NAMALWA (cell line): ENCODE data around the gene DSG1.
"Not testable (repeated sequence)": the region's sequence is repeated elsewhere in the genome, so short reads cannot be mapped to it uniquely, and the experiment has no call there.

Experiments
- DNase-seq: peaks from one replicate; pipeline ENCODE4 v3.0.0-alpha.2; 2015; ENCODE audit warnings: low spot score

Gene DSG1

GRCh38 chr18:31317860-31318259 is at the start of gene DSG1:
TSS of gene DSG1 (plus strand) at chr18:31318160. CDS start at chr18:31318301, 141 bp downstream.
- DNase-seq, result no peak

GRCh38 chr18:31268985-31269406 is 49.0 kb upstream of the DSG1 start:
- no peak for DNase-seq

GRCh38 chr18:31269566-31269965 is 48.4 kb upstream of the DSG1 start:
- no peak for DNase-seq

- DNase-seq, result no peak
Observed at GRCh38 chr18:31270578-31270977, 47.4 kb upstream of the DSG1 start.

- DNase-seq, result no peak
Observed at GRCh38 chr18:31273812-31274527, 44.0 kb upstream of the DSG1 start.

GRCh38 chr18:31274931-31275330 is 43.0 kb upstream of the DSG1 start:
- no peak for DNase-seq

- DNase-seq, result no peak
Observed at GRCh38 chr18:31275722-31276463, 42.1 kb upstream of the DSG1 start.

DNA sequence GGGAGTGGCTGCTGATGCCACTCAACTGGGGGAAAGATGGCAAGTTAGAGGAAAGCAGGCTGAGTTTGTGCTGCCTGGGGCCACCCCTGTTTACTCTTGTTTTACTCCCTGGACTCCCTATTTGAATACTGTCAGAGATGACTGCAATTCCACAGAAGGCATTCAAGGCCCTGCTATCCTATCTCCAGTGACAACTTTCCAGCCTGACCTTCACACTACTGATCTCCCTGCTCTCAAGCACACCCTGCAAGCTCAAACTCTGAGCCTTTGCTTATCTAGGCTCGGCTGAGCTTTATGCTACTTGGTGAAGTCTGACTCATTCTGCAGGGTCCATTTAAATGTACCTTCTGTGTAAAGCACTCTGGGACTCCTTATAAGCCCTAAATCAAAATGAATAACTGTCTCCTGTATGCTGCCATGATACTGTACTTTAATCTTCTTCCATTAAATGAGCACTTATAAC is 39.3 kb upstream of the DSG1 start:
- no peak for DNase-seq

GRCh38 chr18:31280502-31280901 is 37.5 kb upstream of the DSG1 start:
- no peak for DNase-seq

DNA sequence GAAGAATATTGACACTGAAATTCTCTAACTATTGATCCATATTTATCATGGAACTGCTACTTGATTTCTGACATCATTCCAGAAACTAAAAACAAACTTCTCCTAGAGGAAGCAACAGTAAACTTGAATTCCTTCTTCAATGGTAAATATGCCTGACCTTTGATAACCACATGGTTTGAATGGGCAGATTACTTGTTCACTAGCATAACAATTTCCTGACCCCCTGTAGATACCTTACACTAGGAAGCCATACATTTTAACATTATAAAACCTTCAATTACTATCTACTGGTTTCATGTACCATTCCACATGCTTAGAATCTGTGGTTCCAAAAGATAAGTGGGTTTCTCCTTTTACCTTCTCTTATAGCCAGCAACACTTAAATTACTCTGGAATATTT is 36.5 kb upstream of the DSG1 start:
- DNase-seq, result no peak

DNA sequence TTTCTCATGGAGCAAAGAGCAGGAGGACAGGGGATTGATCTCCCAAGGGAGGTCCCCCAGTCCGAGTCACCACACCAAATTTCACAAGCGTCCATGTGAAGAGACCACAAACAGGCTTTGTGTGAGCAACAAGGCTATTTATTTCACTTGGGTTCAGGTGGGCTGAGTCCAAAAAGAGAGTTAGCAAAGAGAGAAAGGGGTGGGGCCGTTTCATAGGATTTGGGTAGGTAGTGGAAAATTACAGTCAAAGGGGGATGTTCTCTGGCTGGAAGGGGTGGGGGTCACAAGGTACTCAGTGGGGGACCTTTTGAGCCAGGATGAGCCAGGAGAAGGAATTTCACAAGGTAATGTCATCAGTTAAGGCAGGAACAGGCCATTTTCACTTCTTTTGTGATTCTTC is 28.5 kb upstream of the DSG1 start:
- not testable (repeated sequence) for DNase-seq

GRCh38 chr18:31291688-31292087 is 26.3 kb upstream of the DSG1 start:
- DNase-seq, result no peak

GRCh38 chr18:31294199-31294747 is 23.7 kb upstream of the DSG1 start:
- DNase-seq, result no peak

DNA sequence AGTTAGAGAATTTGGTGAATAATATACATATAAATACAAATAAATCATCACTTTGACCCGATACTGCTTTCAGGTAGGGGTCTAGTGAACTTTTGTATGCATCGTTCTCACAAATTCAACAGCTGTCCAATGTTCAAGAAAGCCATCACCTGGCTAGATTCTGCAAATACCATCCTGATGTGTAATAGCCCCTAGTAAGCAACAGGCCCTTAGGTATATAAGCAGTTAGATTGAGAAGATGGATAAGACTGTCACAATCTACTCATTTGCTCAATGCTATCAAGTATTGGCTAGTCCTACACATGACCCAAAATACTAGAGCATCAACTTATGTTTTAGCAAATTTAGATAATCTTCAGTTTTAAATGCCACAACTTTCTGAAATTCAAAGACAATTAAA is 20.7 kb upstream of the DSG1 start:
- DNase-seq, result no peak

DNA sequence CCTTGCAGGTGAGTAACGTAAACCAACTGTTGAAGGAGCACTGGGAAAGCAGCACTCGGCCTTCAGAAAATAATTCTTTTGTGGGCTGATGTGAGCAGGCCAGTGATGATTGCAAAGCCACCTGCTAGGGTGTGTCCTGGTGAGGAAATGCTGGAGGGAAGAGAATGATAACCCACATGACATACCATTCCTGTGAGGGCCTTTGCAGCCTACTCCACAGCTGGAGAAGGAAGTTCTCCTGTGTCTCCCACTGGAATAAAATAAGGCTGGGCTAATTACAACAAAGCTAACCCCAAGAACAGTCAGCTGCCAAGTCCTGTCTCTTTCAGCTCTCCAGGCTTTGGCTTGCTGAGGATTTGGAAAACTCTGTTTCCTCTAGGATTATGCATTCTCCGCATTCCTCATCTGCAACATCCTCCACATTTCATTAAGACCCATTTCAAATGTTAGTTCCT is 16.7 kb upstream of the DSG1 start:
- DNase-seq, result no peak

GRCh38 chr18:31302991-31303390 is 15.0 kb upstream of the DSG1 start:
- no peak for DNase-seq

DNA sequence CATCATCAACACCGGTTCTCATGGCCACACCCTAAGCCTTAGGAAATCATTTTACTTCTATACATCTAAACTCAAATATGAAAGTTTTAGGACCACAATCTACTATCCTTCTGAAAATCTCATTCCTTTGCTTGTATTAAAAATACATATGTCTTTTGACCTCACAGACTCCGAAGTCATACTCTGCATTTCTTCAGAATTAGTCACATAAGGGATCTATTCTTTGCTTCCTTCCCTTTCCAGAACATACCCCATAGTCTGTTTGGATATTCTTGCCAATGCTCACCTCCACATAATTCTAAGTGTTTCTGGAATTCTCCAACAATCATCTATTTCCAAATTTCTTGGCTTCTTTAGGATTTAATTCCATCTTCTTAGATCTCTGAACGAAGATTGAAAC is 14.2 kb upstream of the DSG1 start:
- DNase-seq, result no peak

DNA sequence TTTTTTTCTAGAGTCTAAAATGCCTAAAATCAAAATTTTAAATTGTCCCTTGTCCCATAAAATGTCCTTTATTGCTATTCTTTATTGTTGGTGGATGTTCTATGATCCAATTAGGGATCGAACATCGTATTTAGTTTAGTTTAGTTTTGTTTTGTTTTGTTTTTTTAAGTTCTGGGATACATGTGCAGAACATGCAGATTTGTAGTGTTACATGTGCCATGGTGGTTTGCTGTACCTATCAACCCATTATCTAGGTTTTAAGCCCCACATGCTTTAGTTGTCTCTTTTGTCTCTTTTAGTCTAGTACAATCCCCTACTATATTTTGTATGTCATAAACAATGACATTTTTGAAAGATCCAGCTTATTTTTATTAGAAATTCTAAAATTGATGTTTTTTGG is 8.8 kb upstream of the DSG1 start:
- no peak for DNase-seq

- no peak for DNase-seq
Observed at GRCh38 chr18:31316974-31317373, 986 bp upstream of the DSG1 start.

DNA sequence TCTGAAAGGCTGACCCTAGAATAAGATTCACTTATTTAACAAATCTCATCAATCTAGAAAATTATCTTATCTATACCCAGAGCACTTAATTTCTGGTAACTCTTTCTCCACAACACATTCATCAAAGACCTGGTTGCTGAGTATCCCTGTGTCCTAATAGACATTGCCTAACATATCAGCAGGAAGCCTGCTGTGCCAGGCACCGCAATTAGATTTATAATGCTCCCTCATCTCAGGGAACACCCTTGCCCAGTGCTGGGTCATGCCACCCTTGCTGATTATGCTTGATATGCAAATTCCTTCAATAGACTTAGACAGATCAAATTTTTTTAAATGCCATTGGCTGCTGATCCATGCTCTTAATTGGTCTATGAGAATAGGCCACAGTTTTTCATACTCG is 3.8 kb downstream of the DSG1 start:
- DNase-seq, result no peak

GRCh38 chr18:31325051-31325450 is 7.1 kb downstream of the DSG1 start:
- DNase-seq, result no peak

GRCh38 chr18:31329787-31330438 is 12.0 kb downstream of the DSG1 start:
- no peak for DNase-seq

- DNase-seq, result no peak
Observed at GRCh38 chr18:31343454-31343853, 25.5 kb downstream of the DSG1 start.
